PC-9 (cell line): ENCODE measurements around the gene PAQR7. TPM values are rescaled to one million over a fixed set of nuclear protein-coding genes. Genes with fewer than 3 reads are reported as not detected.

ENCODE experiments used
- BruUV-seq: library from RNA; stranded (reverse); fragments of 400-500 nt; replicated peaks from 2 replicates; lab custom pipeline; 2021; lab: Mats Ljungman, UMichigan
- CTCF ChIA-PET: fragments of 300-600 bp; sonication (Branson Sonifier 250); formaldehyde crosslinking; loops from one replicate; lab custom pipeline; 2022; ENCODE audit warnings: antibody characterized with exemption; lab: Charles Lee
- POLR2A ChIA-PET: fragments of 300-600 bp; sonication (Branson Sonifier 250); formaldehyde crosslinking; loops from one replicate; lab custom pipeline; 2022; ENCODE audit warnings: antibody characterized with exemption; ENCODE audit not compliant: unreplicated experiment; lab: Charles Lee
- DNase-seq, 2 experiments: peaks; one replicate each; pipeline versions ENCODE4 v3.0.0 to v3.0.0-alpha.2; 2015 to 2022; ENCODE audit warnings: mixed read lengths in 1 of 2
- H2AFZ ChIP-seq: fragments of 200-600 bp; sonication (generic); 2 replicates; pipeline ENCODE4 v1.8.1; 2017; ENCODE audit warnings: antibody characterized with exemption
- H3F3A ChIP-seq: fragments of 200-600 bp; sonication (generic); 2 replicates; pipeline ENCODE4 v1.8.1; 2017; ENCODE audit warnings: antibody characterized with exemption, mild to moderate bottlenecking, low read depth; ENCODE audit not compliant: insufficient read depth
- H3K27ac ChIP-seq: fragments of 200-600 bp; sonication (generic); 2 replicates; pipeline ENCODE4 v1.6.1; 2016; ENCODE audit warnings: mixed run types
- H3K27me3 ChIP-seq: fragments of 200-600 bp; sonication (generic); 2 replicates; pipeline ENCODE4 v1.6.1; 2016; ENCODE audit warnings: low read depth, mixed run types; ENCODE audit not compliant: insufficient read depth
- H3K36me3 ChIP-seq: fragments of 200-600 bp; sonication (generic); 2 replicates; pipeline ENCODE4 v1.6.1; 2016; ENCODE audit warnings: low read depth, mixed run types
- H3K4me1 ChIP-seq: fragments of 200-600 bp; sonication (generic); replicated peaks from 2 replicates; pipeline ENCODE4 v1.6.1; 2016; ENCODE audit warnings: mixed run types; ENCODE audit not compliant: insufficient read depth
- H3K4me2 ChIP-seq: fragments of 200-600 bp; sonication (generic); 2 replicates; pipeline ENCODE4 v1.6.1; 2017; ENCODE audit warnings: mixed run types
- H3K4me3 ChIP-seq: fragments of 200-600 bp; sonication (generic); 2 replicates; pipeline ENCODE4 v1.6.1; 2016; ENCODE audit warnings: mixed run types
- H3K79me2 ChIP-seq: fragments of 200-600 bp; sonication (generic); 2 replicates; pipeline ENCODE4 v1.6.1; 2017; ENCODE audit warnings: low read depth, mixed run types
- H3K9me2 ChIP-seq: fragments of 200-600 bp; sonication (generic); 2 replicates; pipeline ENCODE4 v1.8.1; 2017; ENCODE audit warnings: mild to moderate bottlenecking; ENCODE audit not compliant: insufficient read depth
- H3K9me3 ChIP-seq: fragments of 200-600 bp; sonication (generic); 2 replicates; pipeline ENCODE4 v1.8.1; 2016; ENCODE audit warnings: low read depth; ENCODE audit not compliant: insufficient read depth
- H4K20me1 ChIP-seq: fragments of 200-600 bp; sonication (generic); 2 replicates; pipeline ENCODE4 v1.8.1; 2017; ENCODE audit not compliant: insufficient read depth
- CTCF ChIP-seq: fragments of 200-600 bp; sonication (generic); conservative IDR thresholded peaks from 2 replicates; pipeline ENCODE4 v1.6.1; 2017; ENCODE audit warnings: mixed run types, antibody characterized with exemption, mild to moderate bottlenecking, moderate library complexity
- EZH2 ChIP-seq: fragments of 200-600 bp; sonication (generic); IDR thresholded peaks from 2 replicates; pipeline ENCODE4 v1.8.0; 2017; ENCODE audit warnings: antibody characterized with exemption, low read depth
- intact Hi-C: fragments of 100-400 bp; cut with micrococcal nuclease; formaldehyde crosslinking; loops from one replicate; pipeline ENCODE4 v1.10.0; 2022; ENCODE audit not compliant: unreplicated experiment
- total RNA-seq: library from RNA; stranded (reverse); gene quantifications from 2 replicates; pipeline ENCODE4 v1.2.3, GENCODE V29; 2021

PAQR7 gene
- total RNA-seq, 1 experiment from 2014 or later, result 34.0 TPM

- H3K79me2 ChIP-seq, result peaks cover 27% of the 10 kb centered on the region
- no peaks in the 10 kb centered on the region for H4K20me1 ChIP-seq
- intact Hi-C loops, result no loop called here
- no peaks in the 10 kb centered on the region for H3K9me3 ChIP-seq
- CTCF ChIA-PET, result no interaction called here
- H3K4me2 ChIP-seq, result peak overlapping the region; percentile 80; the same call in 1 of the 2 replicates
- POLR2A ChIA-PET, result no interaction called here
- H3K27me3 ChIP-seq, result no peaks in the 10 kb centered on the region
- H2AFZ ChIP-seq, result no peak overlapping the region
- no peaks in the 10 kb centered on the region for H3K9me2 ChIP-seq
- H3K4me1 ChIP-seq, result peaks cover 27% of the 10 kb centered on the region
- BruUV-seq, result no TSS peak
- no peaks in the 10 kb centered on the region for H3K36me3 ChIP-seq
- DNase-seq, result no peak
- TF ChIP-seq EZH2 (no peak), CTCF (no peak)
- H3F3A ChIP-seq, result peaks cover 10% of the 10 kb centered on the region
- H3K27ac ChIP-seq, result no peak overlapping the region
- no peak overlapping the region for H3K4me3 ChIP-seq
Measured at GRCh38 chr1:25872713-25873112, 2.8 kb downstream of the PAQR7 start.

GRCh38 chr1:25871704-25872494, 3.6 kb downstream of the PAQR7 start:
- H3K4me1 ChIP-seq, result peaks cover 24% of the 10 kb centered on the region
- H2AFZ ChIP-seq, result no peak overlapping the region
- H3K36me3 ChIP-seq, result no peaks in the 10 kb centered on the region
- BruUV-seq, result no TSS peak
- H3K4me2 ChIP-seq, result no peak overlapping the region
- H3K79me2 ChIP-seq, result peaks cover 27% of the 10 kb centered on the region
- H3K27ac ChIP-seq, result no peak overlapping the region
- no peaks in the 10 kb centered on the region for H3K9me3 ChIP-seq
- ChIA-PET POLR2A (no interaction called here), CTCF (no interaction called here)
- intact Hi-C loops, result no loop called here
- H3K4me3 ChIP-seq, result no peak overlapping the region
- H4K20me1 ChIP-seq, result no peaks in the 10 kb centered on the region
- peaks cover 10% of the 10 kb centered on the region for H3F3A ChIP-seq
- no peak for DNase-seq
- H3K27me3 ChIP-seq, result no peaks in the 10 kb centered on the region
- H3K9me2 ChIP-seq, result no peaks in the 10 kb centered on the region
- TF ChIP-seq CTCF (no peak), EZH2 (no peak)

GRCh38 chr1:25871086-25871703, 4.3 kb downstream of the PAQR7 start:
- H3F3A ChIP-seq, result peaks cover 4% of the 10 kb centered on the region
- peaks cover 17% of the 10 kb centered on the region for H3K4me1 ChIP-seq
- H3K9me2 ChIP-seq, result no peaks in the 10 kb centered on the region
- no TSS peak for BruUV-seq
- CTCF ChIA-PET, result no interaction called here
- no peak for TF ChIP-seq EZH2
- H3K36me3 ChIP-seq, result no peaks in the 10 kb centered on the region
- no peak overlapping the region for H3K4me2 ChIP-seq
- no peak overlapping the region for H2AFZ ChIP-seq
- no peak overlapping the region for H3K4me3 ChIP-seq
- no peaks in the 10 kb centered on the region for H3K27me3 ChIP-seq
- DNase-seq, result no peak
- no peak overlapping the region for H3K27ac ChIP-seq
- no peaks in the 10 kb centered on the region for H4K20me1 ChIP-seq
- intact Hi-C loops, result no loop called here
- no peaks in the 10 kb centered on the region for H3K9me3 ChIP-seq
- POLR2A ChIA-PET, result no interaction called here
- peaks cover 27% of the 10 kb centered on the region for H3K79me2 ChIP-seq
